Upper lobe of left lung (tissue), 6 donors: ENCODE results near the gene MAP6. TPM values are rescaled to one million over a fixed set of nuclear protein-coding genes. Genes with fewer than 3 reads are reported as not detected.
A peak's percentile ranks its signal among the peaks of the same experiment; 100 is the strongest.

Experiments
- ATAC-seq, 2 donors: fragments of 200-7000 bp; cut with Tn5 transposase; one replicate each; pipeline ENCODE4 v1.9.1; 2022; ENCODE audit warnings: mild to moderate bottlenecking in 2 of 2, moderate library complexity in 2 of 2; ENCODE audit not compliant: low FRiP score in 2 of 2
- DNase-seq, 2 donors: peaks; one replicate each; pipeline ENCODE4 v3.0.0-alpha.2; 2019 to 2020
- H3K27ac ChIP-seq, 4 donors: fragments of 200-600 bp; sonication (generic); one replicate each; pipeline ENCODE4 v1.5.1; 2016 to 2019
- H3K27me3 ChIP-seq, 4 donors: fragments of 200-600 bp; sonication (generic); one replicate each; pipeline ENCODE4 v1.5.1; 2017 to 2019
- H3K36me3 ChIP-seq, 4 donors: fragments of 200-600 bp; sonication (generic); one replicate each; pipeline ENCODE4 v1.5.1; 2016 to 2019
- H3K4me1 ChIP-seq, 4 donors: fragments of 200-600 bp; sonication (generic); one replicate each; pipeline ENCODE4 v1.5.1; 2018 to 2019
- H3K4me3 ChIP-seq, 4 donors: fragments of 200-600 bp; sonication (generic); one replicate each; pipeline ENCODE4 v1.5.1; 2017 to 2019; ENCODE audit warnings: mild to moderate bottlenecking in 2 of 4, moderate library complexity in 1 of 4
- H3K9me3 ChIP-seq, 4 donors: fragments of 200-600 bp; sonication (generic); one replicate each; pipeline ENCODE4 v1.5.1; 2018 to 2019
- EP300 ChIP-seq, 4 donors: sonication (generic); formaldehyde crosslinking; IDR thresholded peaks; one replicate each; pipeline ENCODE4 v1.5.1; 2017; ENCODE audit warnings: antibody characterized with exemption in 4 of 4, control low read depth in 2 of 4
- POLR2A ChIP-seq, 4 donors: fragments of 450-650 bp; IDR thresholded peaks; one replicate each; pipeline ENCODE4 v1.5.1; 2016 to 2017; ENCODE audit warnings: antibody characterized with exemption in 4 of 4, mild to moderate bottlenecking in 2 of 4
- POLR2AphosphoS5 ChIP-seq, 2 donors: sonication (generic); formaldehyde crosslinking; IDR thresholded peaks; one replicate each; pipeline ENCODE4 v1.5.1; 2017; ENCODE audit warnings: antibody characterized with exemption in 2 of 2
- WGBS, 2 donors: methylation state at CpG; one replicate each; pipeline ENCODE4 v1.1.5; 2017 to 2018; 5-methylcytosine and 5-hydroxymethylcytosine counted together
- total RNA-seq, 6 donors: library from RNA; depleted of rRNA in 4 of 6; stranded (reverse); fragments of >200 nt in 4 of 6; gene quantifications; one replicate each; pipeline versions ENCODE4 v1.1.0 to v1.2.1, GENCODE V29; 2016 to 2021
- TF ChIP-seq, protein P1 (sequence below), 6 experiments: fragments of 450-650 bp in 4 of 6; fragments of 200-600 bp in 2 of 6; sonication (generic) in 2 of 6; IDR thresholded peaks; one replicate each; pipeline ENCODE4 v1.5.1; 2016 to 2019; ENCODE audit warnings: antibody characterized with exemption in 6 of 6
- donor health status: DM: no; HTN: no; CAD: no; lungs with moderate emphysema.
- donor health status: DM: no; HTN: yes; CAD: no; lungs with severe emphysema.

Gene MAP6
- 10 to 100 TPM in 2 of 6 donors, 1 to 10 TPM in 4; 3.5 to 17.6 (median 8.9) TPM for total RNA-seq

DNA sequence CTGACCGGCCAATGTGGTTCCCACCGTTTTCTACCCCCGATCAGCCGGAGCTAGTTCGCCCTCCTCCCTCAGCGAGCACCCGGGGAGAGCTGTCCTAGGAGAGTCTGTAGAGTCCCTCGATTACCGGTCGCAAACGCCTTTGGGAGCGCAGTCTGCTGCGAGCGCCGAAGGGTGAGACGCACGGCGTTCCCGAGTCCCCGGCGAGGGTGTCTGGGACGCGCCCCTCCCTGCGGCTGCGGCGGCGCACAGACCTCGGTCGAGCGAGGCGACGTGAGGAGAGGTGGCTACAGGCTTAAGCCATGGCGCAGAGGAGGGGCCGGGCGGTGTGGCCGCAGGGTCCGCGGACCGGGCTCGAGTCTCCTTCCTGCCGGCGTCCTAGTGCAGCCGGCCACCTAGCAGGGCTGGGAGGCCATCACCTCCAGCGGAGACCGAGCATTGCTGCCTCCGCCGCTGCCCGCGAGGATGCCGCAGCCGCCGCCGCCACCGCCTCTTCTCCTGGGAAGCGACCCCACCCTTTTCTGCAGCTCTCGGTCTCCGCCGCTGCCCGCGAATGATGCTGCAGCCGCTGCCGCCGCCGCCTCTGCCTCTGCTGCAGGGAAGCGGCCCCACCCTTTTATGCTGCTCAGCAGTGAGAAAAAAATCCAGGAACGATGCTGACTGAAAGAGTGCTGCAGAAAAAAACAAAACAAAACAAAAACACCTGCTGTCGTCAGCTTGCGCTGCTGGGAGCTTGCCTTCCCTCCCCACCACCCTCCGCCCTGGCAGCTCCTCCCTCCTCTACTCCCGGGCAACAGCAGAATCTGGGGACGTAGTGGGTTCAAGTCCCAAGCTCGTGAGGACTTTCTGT is at the start of gene MAP6:
MAP6 (minus strand) TSS at position 588 of the 847 bp plus-strand sequence. CDS start 669 bp downstream, outside the sequence.
- H3K4me1 ChIP-seq: peaks cover 15 to 24% (median 17%) of the 10 kb centered on the region in 4 donors
- H3K4me3 ChIP-seq: peak within 1 kb of the TSS; percentile 5 to 67 (median 48)
- TF ChIP-seq POLR2AphosphoS5 (IDR thresholded peaks at IDR 0.05) (no peak), EP300 (IDR thresholded peaks at IDR 0.05) (no peak), POLR2A (IDR thresholded peaks at IDR 0.05) (no peak)
- TF ChIP-seq, protein P1, sequence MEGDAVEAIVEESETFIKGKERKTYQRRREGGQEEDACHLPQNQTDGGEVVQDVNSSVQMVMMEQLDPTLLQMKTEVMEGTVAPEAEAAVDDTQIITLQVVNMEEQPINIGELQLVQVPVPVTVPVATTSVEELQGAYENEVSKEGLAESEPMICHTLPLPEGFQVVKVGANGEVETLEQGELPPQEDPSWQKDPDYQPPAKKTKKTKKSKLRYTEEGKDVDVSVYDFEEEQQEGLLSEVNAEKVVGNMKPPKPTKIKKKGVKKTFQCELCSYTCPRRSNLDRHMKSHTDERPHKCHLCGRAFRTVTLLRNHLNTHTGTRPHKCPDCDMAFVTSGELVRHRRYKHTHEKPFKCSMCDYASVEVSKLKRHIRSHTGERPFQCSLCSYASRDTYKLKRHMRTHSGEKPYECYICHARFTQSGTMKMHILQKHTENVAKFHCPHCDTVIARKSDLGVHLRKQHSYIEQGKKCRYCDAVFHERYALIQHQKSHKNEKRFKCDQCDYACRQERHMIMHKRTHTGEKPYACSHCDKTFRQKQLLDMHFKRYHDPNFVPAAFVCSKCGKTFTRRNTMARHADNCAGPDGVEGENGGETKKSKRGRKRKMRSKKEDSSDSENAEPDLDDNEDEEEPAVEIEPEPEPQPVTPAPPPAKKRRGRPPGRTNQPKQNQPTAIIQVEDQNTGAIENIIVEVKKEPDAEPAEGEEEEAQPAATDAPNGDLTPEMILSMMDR (IDR thresholded peaks at IDR 0.05): peak in 1 of 6 experiments; percentile 20
- ATAC-seq (peak in 1 of 2 donors; percentile 70), DNase-seq (peak in 1 of 2 donors; percentile 86)
- peak within 1 kb of the TSS in 1 of 4 donors; percentile 10 for H3K27ac ChIP-seq
- H3K36me3 ChIP-seq: no peaks in the 10 kb centered on the region
- H3K27me3 ChIP-seq: peaks cover 0 to 25% (median 8%) of the 10 kb centered on the region in 4 donors
- H3K9me3 ChIP-seq: no peaks in the 10 kb centered on the region
- WGBS, 2 donors: 4 to 7% methylated on average over 24 to 55 of the region's 72 CpGs

DNA sequence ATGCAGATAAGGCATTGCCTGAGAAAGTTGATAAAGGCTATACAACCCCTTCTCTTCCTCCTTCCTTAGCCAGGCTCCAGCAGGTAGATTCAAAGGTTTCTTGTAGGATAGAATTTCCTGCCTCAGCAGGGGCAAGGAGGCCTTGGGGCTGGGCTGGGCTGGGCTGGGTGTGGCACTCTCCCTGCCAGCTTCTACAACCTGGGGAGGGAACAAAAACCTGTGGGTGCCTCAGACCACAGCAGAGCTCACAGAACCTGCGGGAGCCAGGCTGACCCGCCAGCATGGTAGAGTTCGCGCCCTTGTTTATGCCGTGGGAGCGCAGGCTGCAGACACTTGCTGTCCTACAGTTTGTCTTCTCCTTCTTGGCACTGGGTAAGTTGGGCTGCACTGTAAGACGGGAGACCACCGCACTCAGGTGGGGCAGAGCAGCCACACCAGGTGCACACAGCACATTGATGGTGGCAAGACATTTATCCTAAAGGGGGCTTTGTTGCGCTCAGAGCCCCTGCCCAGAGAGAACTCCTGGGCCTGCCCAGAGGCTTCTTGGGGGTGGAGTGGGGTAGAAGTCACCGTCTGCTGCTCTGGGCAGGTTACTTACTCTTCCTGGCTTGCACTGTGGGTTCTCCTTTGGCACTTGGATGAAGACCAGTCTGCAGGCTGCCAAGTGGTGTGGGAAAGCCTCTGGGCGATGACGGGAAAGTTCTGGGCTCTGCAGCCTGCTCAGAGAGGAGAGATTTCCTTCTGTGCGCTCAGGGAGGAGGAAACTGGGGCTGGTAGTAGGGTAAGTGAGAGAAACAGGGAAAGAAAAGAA is 49.0 kb upstream of the MAP6 start, which contains the start of gene MOGAT2:
MOGAT2 (plus strand) TSS at position 231 of the 811 bp plus-strand sequence; CDS start at position 282, 51 bp downstream.
- WGBS, 2 donors: 83 to 85% methylated on average over 11 to 13 of the region's 13 CpGs
- peak in 1 of 2 donors; percentile 61 for DNase-seq
- Histone ChIP-seq H3K36me3 (no peaks in the 10 kb centered on the region), H3K9me3 (no peaks in the 10 kb centered on the region), H3K4me1 (no peaks in the 10 kb centered on the region), H3K27ac (no peak within 1 kb of the TSS), H3K27me3 (no peaks in the 10 kb centered on the region), H3K4me3 (no peak within 1 kb of the TSS)
- TF ChIP-seq EP300 (IDR thresholded peaks at IDR 0.05) (no peak), POLR2AphosphoS5 (IDR thresholded peaks at IDR 0.05) (no peak), POLR2A (IDR thresholded peaks at IDR 0.05) (no peak)
- TF ChIP-seq, protein P1 (IDR thresholded peaks at IDR 0.05): no peak
- ATAC-seq: no peak

DNA sequence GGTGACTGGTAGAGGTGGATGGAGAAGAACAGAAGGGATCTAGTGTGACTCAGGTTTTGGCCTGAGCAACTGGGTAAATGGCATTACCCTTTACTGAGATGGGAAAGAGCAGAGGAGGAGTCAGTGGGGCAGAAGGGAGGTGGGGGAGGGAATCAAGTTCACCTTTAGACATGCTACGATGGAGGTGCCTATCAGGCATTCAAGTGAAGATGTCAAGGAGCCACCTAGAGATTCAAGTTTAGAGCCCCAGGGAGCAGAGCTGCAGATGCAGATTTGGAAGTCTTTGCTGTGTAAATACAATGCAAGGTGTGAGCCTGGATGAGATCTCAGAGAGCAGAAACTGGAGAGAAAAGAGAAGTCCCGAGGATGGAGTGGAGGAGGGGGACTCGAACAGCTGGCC is 47.8 kb upstream of the MAP6 start:
- H3K27me3 ChIP-seq: no peaks in the 10 kb centered on the region
- ATAC-seq: no peak
- no peak overlapping the region for H3K4me3 ChIP-seq
- WGBS, 2 donors: 76 to 82% methylated on average over 3 of the region's 3 CpGs
- H3K4me1 ChIP-seq: no peaks in the 10 kb centered on the region
- H3K9me3 ChIP-seq: no peaks in the 10 kb centered on the region
- no peaks in the 10 kb centered on the region for H3K36me3 ChIP-seq
- TF ChIP-seq POLR2A (IDR thresholded peaks at IDR 0.05): no peak
- TF ChIP-seq, protein P1 (IDR thresholded peaks at IDR 0.05): no peak
- no peak for TF ChIP-seq POLR2AphosphoS5 (IDR thresholded peaks at IDR 0.05)
- no peak for TF ChIP-seq EP300 (IDR thresholded peaks at IDR 0.05)
- DNase-seq: no peak
- no peak overlapping the region for H3K27ac ChIP-seq

DNA sequence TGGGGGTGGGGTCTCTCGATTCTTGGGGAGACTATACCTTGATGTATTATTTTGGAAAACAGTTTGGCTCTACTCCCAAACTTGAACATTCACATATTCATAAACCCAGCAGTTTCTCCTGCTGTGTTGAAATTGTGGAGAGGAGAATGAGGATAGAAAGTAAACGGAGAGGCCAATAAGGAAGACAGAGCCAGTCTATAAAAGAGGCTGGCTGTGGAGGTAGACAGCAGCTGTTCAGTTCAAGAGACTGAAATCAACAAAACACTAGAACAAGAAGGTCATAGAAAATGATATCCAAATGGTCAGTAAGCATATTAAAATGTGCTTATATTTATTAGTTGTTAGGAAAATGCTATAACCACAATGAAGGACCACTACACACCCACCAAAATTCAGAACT is 46.9 kb upstream of the MAP6 start:
- Histone ChIP-seq H3K27ac (no peak overlapping the region), H3K9me3 (no peaks in the 10 kb centered on the region), H3K27me3 (no peaks in the 10 kb centered on the region), H3K36me3 (no peaks in the 10 kb centered on the region), H3K4me3 (no peak overlapping the region), H3K4me1 (no peaks in the 10 kb centered on the region)
- WGBS, 2 donors: 79 to 86% methylated on average over 2 of the region's 2 CpGs
- ATAC-seq (no peak), DNase-seq (no peak)
- no peak for TF ChIP-seq POLR2A (IDR thresholded peaks at IDR 0.05)
- no peak for TF ChIP-seq EP300 (IDR thresholded peaks at IDR 0.05)
- TF ChIP-seq POLR2AphosphoS5 (IDR thresholded peaks at IDR 0.05): no peak
- TF ChIP-seq, protein P1 (IDR thresholded peaks at IDR 0.05): no peak
